22Rv1 (cell line): ENCODE data around the gene MYO5C.

Source experiments
- ZFX ChIP-seq: fragments of 450-650 bp; IDR thresholded peaks from 2 replicates; pipeline ENCODE4 v1.6.1; 2017; ENCODE audit warnings: antibody characterized with exemption, borderline replicate concordance
- TF ChIP-seq, protein P1 (sequence below): fragments of 450-650 bp; IDR thresholded peaks from 2 replicates; pipeline ENCODE4 v1.5.1; 2017; ENCODE audit warnings: mild to moderate bottlenecking

DNA sequence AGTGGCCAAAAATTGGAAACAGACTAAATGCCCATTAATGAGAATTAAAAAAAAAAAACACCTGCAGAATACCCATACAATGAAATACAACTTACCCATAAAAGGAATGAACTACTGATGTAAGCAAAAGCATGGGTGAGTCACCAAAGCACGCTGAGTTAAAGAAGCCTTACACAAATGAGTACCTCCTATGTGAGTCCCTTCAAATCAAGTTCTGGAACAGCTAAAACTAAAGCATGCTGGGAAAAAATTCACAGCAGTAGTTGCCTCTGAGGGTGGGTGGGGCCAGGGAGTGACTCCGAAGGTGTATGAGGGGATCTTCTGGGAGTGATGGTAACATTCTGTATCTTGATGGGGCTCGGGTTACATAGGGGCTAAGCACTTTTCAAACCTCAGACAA lies 11.4 kb downstream of the MYO5C start:
- TF ChIP-seq, protein P1, sequence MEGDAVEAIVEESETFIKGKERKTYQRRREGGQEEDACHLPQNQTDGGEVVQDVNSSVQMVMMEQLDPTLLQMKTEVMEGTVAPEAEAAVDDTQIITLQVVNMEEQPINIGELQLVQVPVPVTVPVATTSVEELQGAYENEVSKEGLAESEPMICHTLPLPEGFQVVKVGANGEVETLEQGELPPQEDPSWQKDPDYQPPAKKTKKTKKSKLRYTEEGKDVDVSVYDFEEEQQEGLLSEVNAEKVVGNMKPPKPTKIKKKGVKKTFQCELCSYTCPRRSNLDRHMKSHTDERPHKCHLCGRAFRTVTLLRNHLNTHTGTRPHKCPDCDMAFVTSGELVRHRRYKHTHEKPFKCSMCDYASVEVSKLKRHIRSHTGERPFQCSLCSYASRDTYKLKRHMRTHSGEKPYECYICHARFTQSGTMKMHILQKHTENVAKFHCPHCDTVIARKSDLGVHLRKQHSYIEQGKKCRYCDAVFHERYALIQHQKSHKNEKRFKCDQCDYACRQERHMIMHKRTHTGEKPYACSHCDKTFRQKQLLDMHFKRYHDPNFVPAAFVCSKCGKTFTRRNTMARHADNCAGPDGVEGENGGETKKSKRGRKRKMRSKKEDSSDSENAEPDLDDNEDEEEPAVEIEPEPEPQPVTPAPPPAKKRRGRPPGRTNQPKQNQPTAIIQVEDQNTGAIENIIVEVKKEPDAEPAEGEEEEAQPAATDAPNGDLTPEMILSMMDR: no peak
- no peak for TF ChIP-seq ZFX
